ENCODE measurements around the gene ZNF181. TPM values are rescaled to one million over a fixed set of nuclear protein-coding genes. Genes with fewer than 3 reads are reported as not detected.

The ZNF181 gene
- total RNA-seq, 1 experiment from 2014 or later = 8.1 TPM

- no peak for TF ChIP-seq CTCF (IDR thresholded peaks at IDR 0.05; ENCODE audit: unreplicated experiment)
- no peaks in the 10 kb centered on the region for H3K27me3 Mint-ChIP-seq (ENCODE audit: insufficient read depth, unreplicated experiment)
- peaks cover 11% of the 10 kb centered on the region for H3K9me3 Mint-ChIP-seq (ENCODE audit: unreplicated experiment)
- DNase-seq (ENCODE audit: unreplicated experiment) = no peak
- H3K4me3 Mint-ChIP-seq (ENCODE audit: unreplicated experiment) = peak overlapping the region; percentile 86
- H3K36me3 Mint-ChIP-seq (ENCODE audit: insufficient read depth, unreplicated experiment) = peaks cover 10% of the 10 kb centered on the region
- H3K4me1 Mint-ChIP-seq (ENCODE audit: insufficient read depth, unreplicated experiment) = peaks cover 10% of the 10 kb centered on the region
- peak overlapping the region; percentile 94 for H3K27ac Mint-ChIP-seq (ENCODE audit: low read depth, unreplicated experiment)
- POLR2A ChIA-PET = interaction anchor here (0.7 to 1.6 kb wide), 2 partner anchors 194 to 1430 kb away, joined by 3 to 11 read pairs; partner anchors contain the start of genes CEBPA and ZNF30
- intact Hi-C loops (cut with micrococcal nuclease) = no loop called here
- BruUV-seq (replicated peaks) = no TSS peak
- CTCF ChIA-PET = interaction anchor here (0.6 to 1.7 kb wide), 2 partner anchors 20 to 324 kb away, joined by 3 to 10 read pairs; no protein-coding TSS in a partner anchor
Measured at GRCh38 chr19:34732612-34733211, 1.3 kb upstream of the ZNF181 start.

- Mint-ChIP-seq H3K27ac (ENCODE audit: low read depth, unreplicated experiment) (peak overlapping the region; percentile 94), H3K4me1 (ENCODE audit: insufficient read depth, unreplicated experiment) (peaks cover 10% of the 10 kb centered on the region), H3K9me3 (ENCODE audit: unreplicated experiment) (peaks cover 11% of the 10 kb centered on the region), H3K4me3 (ENCODE audit: unreplicated experiment) (peak overlapping the region; percentile 86), H3K36me3 (ENCODE audit: insufficient read depth, unreplicated experiment) (peaks cover 16% of the 10 kb centered on the region), H3K27me3 (ENCODE audit: insufficient read depth, unreplicated experiment) (no peaks in the 10 kb centered on the region)
- TF ChIP-seq CTCF (IDR thresholded peaks at IDR 0.05; ENCODE audit: unreplicated experiment) = no peak
- intact Hi-C loops (cut with micrococcal nuclease) = no loop called here
- ChIA-PET CTCF (interaction anchor here (1.7 kb wide), 1 partner anchor 20 kb away, joined by 10 read pairs; no protein-coding TSS in a partner anchor), POLR2A (interaction anchor here (0.6 to 1.6 kb wide), 6 partner anchors 39 to 1431 kb away, joined by 3 to 11 read pairs (median 4); partner anchors contain the start of genes CEBPA and ZNF30)
- BruUV-seq (replicated peaks) = TSS peak; percentile 84
- DNase-seq (ENCODE audit: unreplicated experiment) = no peak
Measured at GRCh38 chr19:34733266-34733745, 737 bp upstream of the ZNF181 start.

DNA sequence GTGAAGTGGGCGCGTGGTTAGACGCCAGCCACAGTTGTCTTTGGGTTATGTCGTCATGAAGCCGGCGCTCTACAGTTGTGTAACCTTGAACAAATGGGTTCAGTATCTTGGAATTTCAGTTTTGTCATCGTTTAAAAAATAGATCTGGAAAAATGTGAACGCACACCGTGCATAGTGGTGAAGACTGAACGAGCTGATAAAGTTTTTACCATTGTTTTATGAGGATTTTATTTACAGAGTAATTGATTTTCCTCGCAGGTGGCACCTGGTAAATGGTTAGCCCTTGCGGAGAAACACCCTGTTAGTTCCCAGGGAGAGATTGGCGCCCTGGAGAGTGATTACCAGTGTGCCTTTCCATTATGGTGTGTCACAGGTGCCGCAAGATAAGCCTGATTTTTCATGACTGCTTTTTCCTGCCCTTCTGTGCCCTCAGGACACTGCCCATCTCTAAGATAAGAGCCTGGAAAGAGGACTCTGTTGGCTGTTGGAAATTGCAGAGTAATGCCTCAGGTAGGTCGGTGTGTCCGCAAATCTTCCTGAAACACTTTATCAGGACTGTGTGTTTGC, 577 bp downstream of the ZNF181 start:
- ChIA-PET CTCF (interaction anchor here (1.9 kb wide), 1 partner anchor 22 kb away, joined by 6 read pairs; no protein-coding TSS in a partner anchor), POLR2A (interaction anchor here (0.9 to 1.4 kb wide), 3 partner anchors 11 to 257 kb away, joined by 3 to 5 read pairs (median 5); no protein-coding TSS in a partner anchor)
- H3K4me3 Mint-ChIP-seq (ENCODE audit: unreplicated experiment) = peak overlapping the region; percentile 86
- H3K27ac Mint-ChIP-seq (ENCODE audit: low read depth, unreplicated experiment) = peak overlapping the region; percentile 94
- H3K27me3 Mint-ChIP-seq (ENCODE audit: insufficient read depth, unreplicated experiment) = no peaks in the 10 kb centered on the region
- peaks cover 11% of the 10 kb centered on the region for H3K9me3 Mint-ChIP-seq (ENCODE audit: unreplicated experiment)
- H3K36me3 Mint-ChIP-seq (ENCODE audit: insufficient read depth, unreplicated experiment) = peaks cover 25% of the 10 kb centered on the region
- DNase-seq (ENCODE audit: unreplicated experiment) = peak; percentile 6
- H3K4me1 Mint-ChIP-seq (ENCODE audit: insufficient read depth, unreplicated experiment) = peaks cover 10% of the 10 kb centered on the region
- TF ChIP-seq CTCF (IDR thresholded peaks at IDR 0.05; ENCODE audit: unreplicated experiment) = no peak
- BruUV-seq (replicated peaks) = TSS peak; percentile 42
- intact Hi-C loops (cut with micrococcal nuclease) = loop anchor here (2.0 kb wide), 2 partner anchors 38 to 192 kb away; partner anchors contain the start of genes ZNF30 and ZNF599

Measured in MCF 10A (cell line).